T-helper 22 cell (primary cell): ENCODE data around the gene SMAD1.
"Not testable (repeated sequence)": the region's sequence is repeated elsewhere in the genome, so short reads cannot be mapped to it uniquely, and the experiment has no call there.

ENCODE experiments used
- DNase-seq: peaks from one replicate; pipeline ENCODE4 v3.0.0-alpha.2; 2020; ENCODE audit warnings: low read depth

SMAD1 gene

GRCh38 chr4:145528601-145529000, 46.9 kb downstream of the SMAD1 start:
- no peak for DNase-seq

- no peak for DNase-seq
Measured at GRCh38 chr4:145530189-145530588, 48.5 kb downstream of the SMAD1 start.

- no peak for DNase-seq
Measured at GRCh38 chr4:145530662-145531061, 49.0 kb downstream of the SMAD1 start.

- no peak for DNase-seq
Measured at GRCh38 chr4:145531223-145531622, 49.6 kb downstream of the SMAD1 start.

- DNase-seq, result no peak
Measured at GRCh38 chr4:145531859-145532258, 50.2 kb downstream of the SMAD1 start.

- DNase-seq, result no peak
Measured at GRCh38 chr4:145533001-145533400, 51.3 kb downstream of the SMAD1 start.

GRCh38 chr4:145533415-145533814, 51.8 kb downstream of the SMAD1 start:
- DNase-seq, result not testable (repeated sequence)

- no peak for DNase-seq
Measured at GRCh38 chr4:145533961-145534360, 52.3 kb downstream of the SMAD1 start.

GRCh38 chr4:145535202-145535601, 53.5 kb downstream of the SMAD1 start:
- no peak for DNase-seq

- no peak for DNase-seq
Measured at GRCh38 chr4:145536044-145536443, 54.4 kb downstream of the SMAD1 start.

- DNase-seq, result no peak
Measured at GRCh38 chr4:145538596-145538995, 56.9 kb downstream of the SMAD1 start.

- DNase-seq, result no peak
Measured at GRCh38 chr4:145539671-145540070, 58.0 kb downstream of the SMAD1 start.

GRCh38 chr4:145540235-145540634, 58.6 kb downstream of the SMAD1 start:
- DNase-seq, result no peak

- no peak for DNase-seq
Measured at GRCh38 chr4:145541346-145541745, 59.7 kb downstream of the SMAD1 start.

- no peak for DNase-seq
Measured at GRCh38 chr4:145545031-145545430, 63.4 kb downstream of the SMAD1 start.

- DNase-seq, result no peak
Measured at GRCh38 chr4:145545538-145546174, 64.0 kb downstream of the SMAD1 start.

GRCh38 chr4:145546175-145546915, 64.7 kb downstream of the SMAD1 start:
- DNase-seq, result no peak

- no peak for DNase-seq
Measured at GRCh38 chr4:145551660-145552059, 70.0 kb downstream of the SMAD1 start.

- no peak for DNase-seq
Measured at GRCh38 chr4:145552181-145552822, 70.6 kb downstream of the SMAD1 start.

- no peak for DNase-seq
Measured at GRCh38 chr4:145553375-145553774, 71.7 kb downstream of the SMAD1 start.

GRCh38 chr4:145554691-145555090, 73.0 kb downstream of the SMAD1 start:
- no peak for DNase-seq

GRCh38 chr4:145557720-145558119, 76.1 kb downstream of the SMAD1 start:
- DNase-seq, result no peak

- DNase-seq, result no peak
Measured at GRCh38 chr4:145563293-145563985, 81.8 kb downstream of the SMAD1 start.
